Mesothelial cell of epicardium (in vitro differentiated cells): ENCODE data around the gene PLCB1. TPM values are rescaled to one million over a fixed set of nuclear protein-coding genes. Genes with fewer than 3 reads are reported as not detected.
"Not testable (repeated sequence)": the region's sequence is repeated elsewhere in the genome, so short reads cannot be mapped to it uniquely, and the experiment has no call there.

Experiments used
- DNase-seq, 2 experiments: peaks; one replicate each; pipeline ENCODE4 v3.0.0; 2021; ENCODE audit warnings: low spot score in 2 of 2; ENCODE audit not compliant: unreplicated experiment in 2 of 2
- H3K27ac Mint-ChIP-seq: 2 replicates; pipeline ENCODE4 v1.8.0; 2021; ENCODE audit warnings: mixed read lengths
- H3K27me3 Mint-ChIP-seq: 2 replicates; pipeline ENCODE4 v1.8.0; 2021; ENCODE audit warnings: low read depth, mixed read lengths
- H3K36me3 Mint-ChIP-seq: 2 replicates; pipeline ENCODE4 v1.8.0; 2021; ENCODE audit warnings: mixed read lengths
- H3K4me1 Mint-ChIP-seq: 2 replicates; pipeline ENCODE4 v1.8.0; 2021; ENCODE audit warnings: mixed read lengths
- H3K4me3 Mint-ChIP-seq: 2 replicates; pipeline ENCODE4 v1.8.0; 2021; ENCODE audit warnings: mild to moderate bottlenecking, moderate library complexity, mixed read lengths
- H3K9me3 Mint-ChIP-seq: 2 replicates; pipeline ENCODE4 v1.8.0; 2021; ENCODE audit warnings: mixed read lengths
- CTCF ChIP-seq: fragments of 200-600 bp; sonication (generic); IDR thresholded peaks from one replicate; pipeline ENCODE4 v1.5.0; 2021; ENCODE audit warnings: antibody characterized with exemption; ENCODE audit not compliant: unreplicated experiment
- total RNA-seq: library from RNA; stranded (reverse); gene quantifications from 3 replicates; pipeline ENCODE4 v1.2.1, GENCODE V29; 2021

The PLCB1 gene
- total RNA-seq, 1 donor from 2014 or later = 41.5 TPM

GRCh38 chr20:8155229-8155628 lies 23.2 kb downstream of the PLCB1 start:
- Mint-ChIP-seq H3K4me3 (no peak overlapping the region), H3K27ac (no peak overlapping the region), H3K9me3 (peaks cover 15% of the 10 kb centered on the region), H3K36me3 (peaks cover 11% of the 10 kb centered on the region), H3K27me3 (no peaks in the 10 kb centered on the region), H3K4me1 (peaks cover 57% of the 10 kb centered on the region)
- TF ChIP-seq CTCF = no peak
- no peak for DNase-seq

GRCh38 chr20:8155812-8156211 lies 23.7 kb downstream of the PLCB1 start:
- H3K27me3 Mint-ChIP-seq = no peaks in the 10 kb centered on the region
- no peak overlapping the region for H3K27ac Mint-ChIP-seq
- no peak for TF ChIP-seq CTCF

GRCh38 chr20:8156235-8157079 lies 24.4 kb downstream of the PLCB1 start:
- H3K27ac Mint-ChIP-seq = peak overlapping the region; percentile 53
- peaks cover 15% of the 10 kb centered on the region for H3K9me3 Mint-ChIP-seq
- no peak overlapping the region for H3K4me3 Mint-ChIP-seq
- peaks cover 12% of the 10 kb centered on the region for H3K36me3 Mint-ChIP-seq
- H3K4me1 Mint-ChIP-seq = peaks cover 48% of the 10 kb centered on the region
- H3K27me3 Mint-ChIP-seq = no peaks in the 10 kb centered on the region
- no peak for TF ChIP-seq CTCF
- no peak for DNase-seq

More at GRCh38 chr20:8155812-8156211, 23.7 kb downstream of the PLCB1 start:
- DNase-seq = no peak
- H3K4me1 Mint-ChIP-seq = peaks cover 51% of the 10 kb centered on the region
- H3K36me3 Mint-ChIP-seq = peaks cover 12% of the 10 kb centered on the region
- H3K9me3 Mint-ChIP-seq = peaks cover 15% of the 10 kb centered on the region
- H3K4me3 Mint-ChIP-seq = no peak overlapping the region

GRCh38 chr20:8159217-8159616 lies 27.2 kb downstream of the PLCB1 start:
- peaks cover 12% of the 10 kb centered on the region for H3K36me3 Mint-ChIP-seq
- H3K27ac Mint-ChIP-seq, H3K27me3 Mint-ChIP-seq, H3K4me3 Mint-ChIP-seq, DNase-seq: not testable (repeated sequence)
- peaks cover 30% of the 10 kb centered on the region for H3K4me1 Mint-ChIP-seq
- H3K9me3 Mint-ChIP-seq = peaks cover 15% of the 10 kb centered on the region

- Mint-ChIP-seq H3K27me3 (no peaks in the 10 kb centered on the region), H3K4me3 (no peak overlapping the region), H3K9me3 (peaks cover 15% of the 10 kb centered on the region), H3K36me3 (peaks cover 12% of the 10 kb centered on the region), H3K4me1 (peaks cover 16% of the 10 kb centered on the region), H3K27ac (peak overlapping the region; percentile 66)
- no peak for DNase-seq
- no peak for TF ChIP-seq CTCF
Observed at GRCh38 chr20:8161264-8162071, 29.4 kb downstream of the PLCB1 start.

- Mint-ChIP-seq H3K27ac (no peak overlapping the region), H3K36me3 (peaks cover 16% of the 10 kb centered on the region), H3K4me1 (peaks cover 11% of the 10 kb centered on the region), H3K9me3 (peaks cover 22% of the 10 kb centered on the region), H3K4me3 (no peak overlapping the region), H3K27me3 (no peaks in the 10 kb centered on the region)
- DNase-seq = no peak
- no peak for TF ChIP-seq CTCF
Observed at GRCh38 chr20:8162610-8163009, 30.5 kb downstream of the PLCB1 start.
